EL (cell line): ENCODE data around the gene STPG2.
A peak's percentile ranks its signal among the peaks of the same experiment; 100 is the strongest.

Experiments used
- DNase-seq: peaks from one replicate; pipeline ENCODE4 v3.0.0-alpha.2; 2016

STPG2 gene

DNA sequence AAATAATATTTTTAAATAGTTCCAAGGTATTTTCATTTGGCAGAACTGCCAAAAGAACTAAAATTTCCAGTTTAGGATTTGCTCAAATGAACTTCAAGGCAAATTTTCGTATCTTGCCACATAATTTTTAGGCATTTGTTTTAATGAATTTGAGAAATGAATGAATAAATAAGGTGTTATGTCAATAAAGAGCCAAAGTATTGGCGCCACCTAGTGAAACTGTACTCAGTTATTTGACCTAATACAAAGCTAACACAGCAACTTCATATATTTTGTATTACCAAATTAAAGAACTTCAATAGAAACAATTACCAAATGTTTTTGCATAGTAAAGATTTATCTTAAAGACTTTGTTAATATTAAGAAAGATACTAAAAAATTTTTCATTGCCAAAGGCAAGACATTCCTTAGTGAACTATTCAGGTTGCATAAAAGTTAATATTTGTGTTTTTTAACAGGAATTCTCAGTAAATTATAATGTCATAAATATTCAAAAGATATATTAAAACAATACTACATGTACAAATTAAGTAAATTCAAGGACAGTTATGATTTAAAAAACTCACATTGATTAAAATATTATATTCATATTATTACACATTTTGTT is 50.3 kb downstream of the STPG2 start:
- peak; percentile 1 for DNase-seq

DNA sequence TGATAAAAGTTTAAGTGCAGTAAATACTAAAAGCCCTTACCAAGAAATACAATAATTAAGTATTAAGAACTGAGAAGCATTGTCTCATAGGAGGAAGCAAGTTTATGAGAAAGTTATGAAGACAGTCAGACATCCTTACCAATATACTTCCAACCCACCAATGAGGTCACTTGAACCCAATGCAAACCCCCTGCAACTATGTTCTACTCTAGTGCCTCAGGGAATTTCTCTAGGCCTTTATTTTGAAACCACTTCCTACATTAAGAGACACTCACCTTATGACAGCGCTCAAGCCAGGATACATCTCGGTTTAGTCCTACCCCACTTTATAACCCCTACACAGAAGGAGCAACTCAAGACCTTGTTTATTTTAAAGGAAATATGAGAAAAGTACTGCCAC is 61.3 kb downstream of the STPG2 start:
- no peak for DNase-seq

DNA sequence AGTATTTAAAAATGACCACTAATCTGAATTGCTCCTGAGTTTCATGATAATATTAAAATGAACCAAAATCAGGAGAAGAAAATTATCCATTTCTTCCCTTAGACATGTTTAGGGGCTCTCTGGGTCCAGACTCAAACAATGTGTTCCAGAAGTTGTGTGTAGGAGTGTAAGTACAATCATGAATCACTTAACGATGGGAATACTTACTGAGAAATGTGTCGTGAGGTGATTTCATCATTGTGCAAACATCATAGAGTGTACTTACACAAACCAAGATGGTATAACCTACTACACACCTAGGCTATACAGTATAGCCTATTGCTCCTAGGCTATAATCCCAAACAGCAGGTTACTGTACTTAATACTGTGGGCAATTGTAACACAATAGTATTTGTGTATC is 74.8 kb downstream of the STPG2 start:
- no peak for DNase-seq

DNA sequence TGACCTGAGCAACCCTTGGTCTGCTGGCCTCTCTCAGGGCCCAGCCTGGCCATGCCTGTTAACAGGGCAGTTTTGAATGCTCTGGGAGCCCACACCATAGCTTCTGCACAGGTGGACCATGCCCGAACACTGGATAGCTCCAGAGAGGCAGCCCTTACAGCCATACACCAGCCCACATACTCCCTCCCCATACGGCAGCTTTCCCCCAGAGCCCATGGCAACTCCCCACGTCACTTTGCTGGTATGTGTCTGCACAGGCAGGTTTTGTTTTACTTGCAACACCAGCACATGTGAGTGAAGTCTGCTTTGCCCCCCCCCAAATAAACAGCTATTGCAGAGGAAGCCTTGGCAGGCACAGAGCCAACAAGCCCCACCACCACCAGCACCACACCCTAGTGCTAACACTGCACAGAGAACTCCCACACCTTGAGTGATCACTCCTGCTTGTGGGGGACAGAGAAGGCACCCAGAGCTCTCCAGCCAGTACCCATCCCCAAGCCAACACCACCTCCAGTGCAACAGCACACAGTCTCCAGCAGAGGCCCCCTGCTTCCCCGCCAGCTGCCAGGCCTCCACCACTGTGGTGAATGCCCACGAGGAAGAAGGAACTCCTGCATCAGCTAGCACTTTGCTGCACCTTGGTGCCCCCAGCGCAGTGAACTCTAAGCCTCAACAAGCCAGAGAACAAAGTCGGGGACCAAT is 87.3 kb downstream of the STPG2 start:
- no peak for DNase-seq

DNA sequence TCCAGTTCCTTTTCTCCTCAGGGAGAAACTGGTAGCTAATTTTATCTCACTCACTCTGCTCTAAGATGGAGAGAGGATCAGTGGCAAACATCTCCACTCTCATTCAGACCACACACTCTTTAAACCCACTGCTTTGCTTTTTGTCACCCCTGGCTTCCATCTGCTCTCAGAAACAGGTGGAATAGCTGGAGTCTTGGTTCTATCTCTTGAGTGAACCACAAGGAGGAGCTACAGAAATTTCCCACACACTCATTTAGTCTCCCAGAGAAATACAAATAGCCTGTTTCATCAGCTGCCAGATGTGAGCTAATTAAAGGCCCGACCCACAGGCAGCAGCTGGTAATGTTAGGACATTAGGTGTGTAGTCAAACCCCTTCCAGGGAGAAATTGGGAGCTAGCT is 96.6 kb downstream of the STPG2 start:
- no peak for DNase-seq

DNA sequence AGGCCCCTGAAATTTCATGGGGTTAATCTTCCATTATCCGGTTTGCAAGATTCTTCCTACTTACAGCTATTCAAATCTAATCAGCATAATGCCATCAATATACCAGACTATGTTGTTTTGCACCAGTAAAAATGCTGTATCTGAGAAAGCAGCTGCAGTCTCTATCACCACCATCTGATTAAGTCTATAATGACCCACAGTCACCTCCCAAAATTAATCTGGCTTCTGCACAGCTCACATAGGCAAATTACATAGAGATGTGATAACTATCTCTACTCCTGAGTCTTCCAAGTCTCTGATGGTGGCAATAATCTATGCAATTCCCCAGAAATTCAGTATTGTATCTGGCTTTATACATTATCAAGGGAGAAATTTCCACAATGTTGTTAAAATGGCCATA is 113.2 kb downstream of the STPG2 start:
- no peak for DNase-seq

DNA sequence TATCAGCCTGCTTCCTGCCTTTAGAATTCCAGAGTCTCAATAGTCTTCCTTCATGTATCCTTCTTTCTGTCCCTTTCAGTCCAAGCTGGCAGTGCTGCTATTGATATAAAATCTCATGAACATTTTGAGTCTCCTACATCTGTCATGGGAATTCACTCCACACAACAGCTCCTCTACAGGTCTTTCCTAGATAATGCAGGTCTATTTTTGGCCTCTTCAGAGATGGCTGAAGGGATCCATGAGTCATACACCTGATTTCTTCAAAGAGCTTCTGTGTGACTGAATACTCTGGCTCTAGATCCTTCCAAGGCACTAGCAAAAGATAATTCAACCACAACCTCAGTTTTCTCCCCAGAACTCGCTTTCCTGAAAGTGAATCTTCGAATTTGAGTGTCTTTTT is 115.4 kb downstream of the STPG2 start:
- DNase-seq, result peak; percentile 2

DNA sequence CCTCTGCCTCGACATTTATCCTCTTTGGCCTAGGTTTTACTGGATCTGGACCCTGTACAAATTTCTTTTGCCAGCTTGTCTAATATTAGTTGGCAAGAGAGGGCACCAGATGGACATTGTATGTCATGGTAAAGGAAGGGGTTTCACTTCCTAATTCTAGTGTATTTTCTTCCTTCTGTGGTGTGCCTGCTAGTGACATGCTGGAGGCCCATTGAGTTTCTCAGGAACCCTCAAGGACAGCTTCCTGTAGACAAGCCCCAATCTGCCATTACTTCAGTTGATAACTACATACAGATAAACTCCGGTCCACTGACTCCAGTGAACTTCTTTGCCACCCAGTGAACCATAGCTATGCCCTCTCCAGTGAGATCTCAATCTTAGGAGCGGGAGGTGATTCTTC is 116.9 kb downstream of the STPG2 start:
- DNase-seq, result no peak

DNA sequence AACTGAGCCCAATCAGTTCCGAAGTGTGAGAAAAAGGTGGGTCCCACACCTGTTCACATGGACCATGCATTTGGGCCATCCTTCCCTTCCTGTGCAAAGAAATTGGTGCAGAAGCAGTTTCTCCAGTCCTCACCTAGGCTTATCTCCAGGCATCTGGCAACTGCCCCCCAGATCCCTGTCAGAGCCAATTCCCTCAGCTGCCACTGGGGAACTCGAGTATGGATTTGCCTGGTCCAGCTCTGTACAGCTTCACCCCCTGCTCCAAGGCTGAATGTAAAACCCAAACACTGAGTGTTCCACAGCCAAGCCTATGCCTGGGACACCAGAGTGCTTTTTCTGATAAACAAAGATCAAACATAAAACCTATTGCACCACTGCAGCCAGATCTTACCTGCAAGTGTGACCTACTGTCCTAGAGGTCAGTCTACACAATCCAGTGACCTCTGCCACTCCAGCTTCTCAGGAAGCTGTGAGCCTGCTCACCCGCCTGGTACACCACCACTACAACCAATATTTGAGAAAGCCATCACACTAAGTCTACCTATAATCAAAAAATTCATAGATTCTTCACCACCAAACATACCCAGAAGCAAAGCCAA is 136.4 kb downstream of the STPG2 start:
- DNase-seq, result no peak

DNA sequence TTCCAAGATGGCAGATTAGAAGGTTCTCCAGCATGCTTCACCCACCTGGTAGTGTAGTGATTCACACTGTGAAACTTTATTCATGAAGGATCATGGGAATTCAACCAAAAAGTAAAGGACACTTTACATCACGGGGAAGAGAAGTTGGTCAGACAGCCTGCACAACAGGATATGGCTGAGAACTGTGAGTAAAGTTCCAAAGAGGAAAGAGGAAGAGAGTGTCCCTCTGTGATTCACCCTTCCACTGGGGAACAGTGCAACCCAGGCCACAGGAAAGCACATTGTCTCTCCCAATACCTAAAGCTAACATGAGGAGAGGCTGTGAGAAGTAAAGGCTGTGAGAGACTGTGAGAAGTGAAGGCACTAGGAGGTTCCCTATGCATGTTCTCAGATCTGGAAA is 137.2 kb downstream of the STPG2 start:
- no peak for DNase-seq

DNA sequence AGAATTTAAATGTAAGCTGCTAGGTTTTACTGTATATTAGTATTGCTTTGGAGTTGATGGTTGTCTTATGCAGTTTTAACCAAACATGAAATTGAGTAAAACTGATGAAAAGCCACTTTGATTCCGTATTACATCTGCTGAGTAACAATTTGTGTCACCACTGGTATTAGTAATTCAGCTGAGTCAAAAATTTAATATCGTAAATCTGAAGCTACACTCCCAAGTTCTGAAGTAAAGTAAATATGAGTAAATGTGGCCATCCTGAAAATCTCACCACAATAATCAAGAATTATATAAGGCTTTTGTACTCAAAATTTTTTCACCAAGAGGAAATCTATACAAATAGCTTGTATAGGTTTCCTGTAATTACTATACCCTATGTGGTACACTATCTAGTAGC is 142.3 kb downstream of the STPG2 start:
- no peak for DNase-seq

DNA sequence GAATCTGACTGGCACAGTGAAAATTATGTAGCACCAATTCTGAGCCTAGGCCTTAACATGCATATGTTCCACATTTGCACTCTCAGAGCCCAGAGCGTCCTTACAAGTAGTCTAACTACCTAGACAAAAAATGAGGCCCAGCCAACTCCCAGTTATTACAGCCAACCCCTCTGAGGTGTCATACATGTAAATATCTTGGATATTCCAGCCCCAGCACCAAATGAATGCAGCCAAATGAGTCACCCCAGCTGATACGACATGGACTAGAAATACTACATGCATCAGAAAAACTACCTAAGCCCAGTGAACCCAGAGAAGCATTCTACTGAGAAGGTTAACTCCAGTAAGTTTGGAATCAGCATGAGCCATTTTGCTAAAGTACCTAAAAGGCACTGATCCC is 145.1 kb downstream of the STPG2 start:
- no peak for DNase-seq

DNA sequence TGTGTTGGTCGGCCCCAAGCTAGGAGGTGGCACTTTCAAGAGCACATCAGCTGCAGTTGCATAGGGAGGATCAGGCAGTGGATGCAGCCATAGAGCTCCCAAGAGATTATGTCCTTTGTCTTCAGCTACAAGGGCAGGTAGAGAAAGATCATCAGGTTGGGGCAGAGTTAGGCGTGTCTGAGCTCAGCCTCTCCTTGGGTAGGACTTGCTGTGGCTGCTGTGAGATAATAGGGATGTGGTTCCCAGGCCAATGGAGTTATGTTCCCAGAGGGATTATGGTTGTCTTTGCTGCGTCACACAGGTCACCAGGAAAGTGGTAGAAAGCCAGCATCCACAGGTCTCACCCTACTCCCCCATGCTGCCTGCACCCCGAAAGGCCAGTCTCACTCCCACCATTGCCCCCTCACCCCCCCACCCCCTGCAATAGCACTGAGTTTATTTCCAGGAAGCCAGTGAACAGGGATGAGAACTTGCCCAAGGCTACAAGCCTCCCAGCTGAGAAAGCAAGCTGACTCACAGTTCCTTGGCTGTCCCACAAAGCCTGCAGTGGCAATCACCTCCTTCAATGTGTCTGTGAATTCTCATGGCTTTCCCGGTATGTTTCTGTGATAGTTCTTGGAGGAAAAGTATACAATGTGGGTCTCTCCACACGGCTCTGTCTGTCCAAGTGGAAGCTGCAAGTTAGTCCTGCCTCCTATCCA is 148.4 kb downstream of the STPG2 start:
- DNase-seq, result no peak

DNA sequence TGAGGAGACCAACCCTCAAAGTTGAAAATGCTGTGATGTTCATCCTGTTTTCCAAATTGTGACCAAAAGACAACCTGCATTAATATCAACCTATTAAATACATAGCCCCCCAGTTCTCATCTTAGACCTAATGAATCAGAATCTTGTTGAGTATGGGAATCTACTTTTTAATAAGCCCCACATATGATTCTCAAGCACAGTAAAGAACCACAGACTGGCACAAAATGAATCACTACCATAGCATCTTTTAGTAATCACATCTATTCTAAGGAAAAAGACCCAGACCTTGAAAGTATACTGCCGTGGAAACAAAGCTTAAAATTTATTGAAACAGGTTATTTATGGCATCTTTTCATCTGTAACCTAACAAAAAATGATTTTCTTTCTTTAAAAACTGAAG is 152.9 kb downstream of the STPG2 start:
- DNase-seq, result no peak

DNA sequence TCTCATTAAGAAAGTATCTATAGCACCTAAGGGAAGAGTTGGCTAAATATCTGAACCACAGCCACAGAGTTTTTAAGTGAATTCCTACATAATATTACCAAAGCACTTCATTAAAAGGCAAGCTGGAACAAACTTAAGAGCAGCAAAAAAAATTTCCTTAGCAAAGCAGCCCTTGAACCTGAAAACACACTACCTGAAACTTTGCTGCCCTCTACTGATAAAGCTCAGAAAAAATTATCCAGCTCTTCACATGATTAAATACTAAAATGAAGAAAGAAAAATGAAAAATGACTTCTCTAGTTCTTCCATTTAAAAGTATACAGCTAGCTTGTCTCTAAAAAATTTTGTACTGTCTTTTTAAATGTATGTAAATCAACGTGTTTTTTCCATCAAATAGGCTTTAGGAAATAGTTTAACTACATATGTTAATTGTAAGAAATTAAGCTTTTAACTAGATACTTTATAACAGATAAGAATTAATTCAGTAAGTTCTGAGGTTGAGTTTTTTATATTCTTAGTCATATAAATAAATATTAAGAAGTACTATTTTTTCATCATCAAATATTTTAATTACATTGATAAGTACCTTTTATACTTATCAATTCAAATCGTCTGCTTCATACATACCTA is 156.1 kb downstream of the STPG2 start:
- no peak for DNase-seq

DNA sequence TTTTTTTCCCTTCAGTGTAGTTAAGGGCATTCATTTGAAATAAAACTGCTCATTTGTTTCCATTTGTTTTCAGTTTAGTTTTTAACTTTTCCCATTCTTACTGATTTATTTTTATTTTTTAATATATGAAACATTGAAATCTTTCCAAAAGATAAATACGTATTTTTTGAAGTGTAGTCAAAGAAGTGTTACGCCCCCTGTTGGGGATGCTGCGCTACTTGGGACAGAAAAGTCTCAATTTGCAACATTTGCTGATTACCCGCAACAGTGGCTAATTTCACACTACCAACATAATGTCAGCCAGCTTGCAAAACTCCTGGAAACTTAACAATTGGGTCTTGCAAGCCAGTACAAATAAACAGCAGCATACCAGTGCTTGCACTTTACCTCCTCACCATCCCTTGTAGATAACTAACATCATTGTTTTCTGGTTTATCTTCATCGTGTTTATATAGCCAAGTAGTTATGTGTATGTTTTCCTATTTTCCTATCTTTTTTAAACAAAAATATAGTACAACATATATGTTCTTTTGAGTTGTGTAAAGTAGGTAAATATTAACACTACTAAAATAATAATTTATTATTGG is 158.6 kb downstream of the STPG2 start:
- no peak for DNase-seq

DNA sequence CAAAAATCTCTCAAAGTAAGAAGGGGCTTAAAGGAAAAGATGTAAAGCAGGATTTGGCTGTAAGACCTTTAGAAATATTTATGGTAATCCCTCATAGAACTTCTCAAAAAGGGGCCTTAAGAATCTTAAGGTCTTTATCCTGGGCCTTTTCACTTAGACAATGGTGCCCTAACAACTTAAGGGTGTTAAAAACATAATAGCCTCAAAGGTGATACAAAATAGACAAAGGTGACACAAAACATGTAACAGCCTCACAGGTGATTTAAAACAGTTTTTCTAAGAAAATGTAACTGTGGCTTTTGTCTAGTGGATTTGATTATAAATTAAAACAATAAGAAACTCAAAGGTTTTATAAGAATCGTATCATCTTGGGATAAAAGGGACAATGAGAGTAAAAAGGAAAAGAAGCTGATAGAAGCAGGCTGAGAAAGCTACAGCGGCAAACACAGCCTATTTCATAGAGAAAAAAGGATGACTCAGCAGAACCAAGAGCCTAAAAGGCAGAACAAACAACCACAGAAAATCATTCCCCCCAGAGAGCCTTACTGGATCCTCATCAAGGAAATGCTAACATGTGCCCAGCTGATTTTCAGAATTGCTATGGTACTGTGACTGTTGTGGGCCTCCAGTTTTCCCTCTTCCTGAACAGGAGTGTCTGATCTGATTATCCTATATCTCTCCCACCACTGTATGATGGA is 164.3 kb downstream of the STPG2 start:
- no peak for DNase-seq

DNA sequence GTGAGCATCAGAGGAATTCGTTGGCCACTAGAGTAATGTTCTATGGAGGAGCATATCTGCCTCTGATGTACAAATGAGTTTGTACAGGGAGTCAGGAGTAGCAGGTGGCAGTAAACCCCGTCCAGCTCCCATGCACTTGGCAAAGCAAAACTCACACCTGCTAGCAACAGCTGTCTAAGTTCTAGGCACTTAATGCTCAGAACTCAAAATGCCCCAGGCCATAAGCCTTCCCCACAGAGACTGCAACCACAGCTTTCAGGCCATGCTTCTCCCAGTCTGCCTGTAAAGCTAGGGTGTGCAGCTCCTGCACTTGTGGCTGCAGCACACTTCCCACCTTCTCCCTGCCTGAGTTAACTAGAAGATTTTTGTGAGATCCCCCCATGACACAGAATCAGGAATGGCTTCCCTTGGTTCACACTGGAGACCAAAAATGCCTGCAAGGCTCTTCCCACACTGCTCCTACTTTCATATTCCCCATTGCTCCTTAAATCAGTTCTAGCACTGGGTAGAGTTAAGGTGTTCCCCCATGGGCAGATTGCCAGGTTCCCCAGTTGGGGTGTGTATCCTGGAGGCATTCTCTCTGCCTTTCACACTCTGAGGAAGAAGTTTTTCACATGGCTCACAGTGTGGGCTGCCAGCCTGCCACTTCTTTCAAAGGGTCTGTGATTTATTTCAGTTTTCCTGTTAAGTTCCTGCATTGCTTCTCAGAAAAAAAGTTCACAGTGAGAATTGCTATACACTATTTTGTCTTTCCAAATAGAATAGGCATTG is 189.9 kb downstream of the STPG2 start:
- no peak for DNase-seq

DNA sequence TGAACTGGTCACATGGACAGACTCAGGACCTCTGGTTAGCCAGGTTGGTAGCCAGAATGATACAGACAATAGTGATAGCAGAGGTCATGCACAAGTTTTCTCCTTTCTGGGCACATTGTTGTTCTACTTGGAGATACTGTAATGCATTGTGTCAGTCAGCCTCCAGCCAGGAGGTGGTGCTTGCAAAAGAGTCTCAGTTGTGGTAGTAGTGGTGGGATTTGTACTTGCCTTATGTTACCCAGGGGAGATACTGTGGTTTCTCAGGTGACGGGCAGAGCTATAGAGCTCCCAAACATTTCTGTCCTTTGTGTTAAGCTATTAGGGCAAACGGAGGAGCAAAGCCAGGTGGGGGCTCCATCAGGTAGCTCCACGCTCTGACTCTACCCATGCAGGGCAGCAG is 190.5 kb downstream of the STPG2 start:
- DNase-seq, result no peak

DNA sequence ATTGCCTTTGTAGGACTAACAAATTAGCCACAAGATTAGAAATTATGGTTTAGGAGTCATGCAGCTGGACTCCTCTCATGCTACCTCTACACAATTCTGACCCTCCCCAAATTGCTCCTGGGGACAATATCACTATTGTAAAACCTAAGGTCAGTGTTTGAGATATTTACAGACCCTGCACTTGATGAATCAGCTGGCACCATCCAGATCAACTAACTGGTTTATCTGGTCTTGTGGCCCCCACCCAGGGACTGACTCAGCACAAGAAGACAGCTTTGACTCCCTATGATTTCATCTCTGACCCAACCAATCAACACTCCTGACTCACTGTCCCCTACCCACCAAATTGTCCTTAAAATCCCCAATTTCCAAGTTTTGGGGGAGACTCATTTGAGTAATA is 192.4 kb downstream of the STPG2 start:
- DNase-seq, result no peak

DNA sequence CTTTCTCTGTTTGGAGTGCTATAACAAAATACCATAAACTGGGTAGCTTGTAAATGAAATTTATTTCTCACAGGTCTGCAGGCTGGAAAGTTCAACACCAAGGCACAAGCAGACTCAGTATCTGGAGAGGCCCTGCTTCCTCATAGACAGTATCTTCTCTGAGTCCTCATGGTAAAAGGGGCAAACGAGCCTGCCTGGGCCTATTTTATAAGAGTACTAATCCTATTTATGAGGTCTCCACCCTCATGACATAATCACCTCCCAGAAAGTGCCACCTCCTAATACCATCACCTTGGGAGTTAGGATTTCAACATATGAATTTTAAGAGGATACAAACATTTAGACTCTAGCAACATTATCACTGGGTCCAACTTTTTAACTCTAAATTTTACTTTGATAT is 200.3 kb downstream of the STPG2 start:
- DNase-seq, result no peak

DNA sequence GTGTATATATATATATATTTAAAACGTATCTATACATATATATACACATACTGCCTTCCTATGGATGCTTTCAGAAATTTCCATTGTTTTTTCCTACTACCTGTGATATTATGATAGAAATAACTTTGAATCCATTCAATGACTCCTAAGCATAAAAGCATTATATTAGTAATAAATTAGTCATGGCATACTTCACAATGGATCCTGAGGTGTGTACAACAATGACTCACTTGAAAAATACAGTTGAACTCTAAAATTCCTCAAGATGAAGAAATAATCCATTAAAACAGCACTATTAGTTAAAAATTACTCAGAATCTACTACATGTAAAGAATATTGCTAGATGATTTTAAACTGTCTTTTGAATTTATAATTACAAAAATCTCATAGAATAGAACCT is 201.1 kb downstream of the STPG2 start:
- DNase-seq, result no peak
